Thyroid gland (tissue), 4 donors: ENCODE results near the gene EPOP.

ENCODE experiments used
- CTCF ChIP-seq, 6 experiments: fragments of 200-600 bp in 3 of 6; fragments of 450-650 bp in 3 of 6; sonication (generic) in 3 of 6; IDR thresholded peaks; one replicate each; pipeline ENCODE4 v1.5.1; 2016 to 2019; ENCODE audit warnings: antibody characterized with exemption in 6 of 6, mild to moderate bottlenecking in 2 of 6, inconsistent platforms in 1 of 6, moderate library complexity in 1 of 6
- POLR2A ChIP-seq, 2 donors: fragments of 450-650 bp; IDR thresholded peaks; one replicate each; pipeline ENCODE4 v1.6.1; 2017; ENCODE audit warnings: antibody characterized with exemption in 2 of 2, mild to moderate bottlenecking in 2 of 2, moderate library complexity in 1 of 2

DNA sequence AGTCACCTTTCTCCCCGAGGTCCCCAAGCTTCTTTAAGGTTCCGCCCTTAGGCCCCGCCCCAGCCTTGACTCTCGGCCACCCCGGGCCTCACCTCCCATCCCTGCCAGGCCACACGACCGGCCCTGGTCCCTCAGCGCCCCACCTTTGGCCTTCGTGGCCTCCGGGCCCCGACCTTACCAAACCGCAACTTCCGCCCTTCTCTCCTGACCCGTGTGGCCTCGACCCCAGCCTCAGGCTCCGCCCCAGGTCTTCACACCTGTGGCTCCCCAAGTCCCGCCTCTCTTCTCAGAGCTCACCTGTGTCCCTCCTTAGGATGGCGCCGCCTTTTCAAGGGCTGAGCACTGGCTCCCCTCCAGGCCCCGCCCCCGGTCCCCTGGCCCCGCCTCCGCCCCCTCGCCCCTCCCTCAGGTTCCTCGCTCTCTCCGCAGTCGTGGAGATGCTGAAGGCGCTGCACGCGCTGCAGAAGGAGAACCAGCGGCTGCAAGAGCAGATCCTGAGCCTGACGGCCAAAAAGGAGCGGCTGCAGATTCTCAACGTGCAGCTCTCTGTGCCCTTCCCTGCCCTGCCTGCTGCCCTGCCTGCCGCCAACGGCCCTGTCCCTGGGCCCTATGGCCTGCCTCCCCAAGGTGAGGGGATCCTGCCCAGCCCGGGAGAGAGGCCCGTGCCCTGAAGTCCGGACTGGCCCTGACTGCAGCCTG is 45.3 kb upstream of the EPOP start:
- TF ChIP-seq POLR2A (IDR thresholded peaks at IDR 0.05) (no peak), CTCF (IDR thresholded peaks at IDR 0.05) (no peak)
